ENCODE results near the gene NGEF. TPM values are rescaled to one million over a fixed set of nuclear protein-coding genes. Genes with fewer than 3 reads are reported as not detected.

Gene NGEF
- total RNA-seq, 1 experiment from 2014 or later, result 1.9 TPM

- TF ChIP-seq, protein P1, sequence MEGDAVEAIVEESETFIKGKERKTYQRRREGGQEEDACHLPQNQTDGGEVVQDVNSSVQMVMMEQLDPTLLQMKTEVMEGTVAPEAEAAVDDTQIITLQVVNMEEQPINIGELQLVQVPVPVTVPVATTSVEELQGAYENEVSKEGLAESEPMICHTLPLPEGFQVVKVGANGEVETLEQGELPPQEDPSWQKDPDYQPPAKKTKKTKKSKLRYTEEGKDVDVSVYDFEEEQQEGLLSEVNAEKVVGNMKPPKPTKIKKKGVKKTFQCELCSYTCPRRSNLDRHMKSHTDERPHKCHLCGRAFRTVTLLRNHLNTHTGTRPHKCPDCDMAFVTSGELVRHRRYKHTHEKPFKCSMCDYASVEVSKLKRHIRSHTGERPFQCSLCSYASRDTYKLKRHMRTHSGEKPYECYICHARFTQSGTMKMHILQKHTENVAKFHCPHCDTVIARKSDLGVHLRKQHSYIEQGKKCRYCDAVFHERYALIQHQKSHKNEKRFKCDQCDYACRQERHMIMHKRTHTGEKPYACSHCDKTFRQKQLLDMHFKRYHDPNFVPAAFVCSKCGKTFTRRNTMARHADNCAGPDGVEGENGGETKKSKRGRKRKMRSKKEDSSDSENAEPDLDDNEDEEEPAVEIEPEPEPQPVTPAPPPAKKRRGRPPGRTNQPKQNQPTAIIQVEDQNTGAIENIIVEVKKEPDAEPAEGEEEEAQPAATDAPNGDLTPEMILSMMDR (conservative IDR thresholded peaks at IDR 0.05), result no peak
- H3K14ac ChIP-seq (ENCODE audit: insufficient read depth, low read length), result no peak overlapping the region
- H3K4me2 ChIP-seq (ENCODE audit: insufficient read depth, insufficient read length, low read length), result no peak overlapping the region
- H3K4me3 Mint-ChIP-seq, result no peak overlapping the region
- H3K27me3 ChIP-seq (ENCODE audit: insufficient read depth, low read length), result no peaks in the 10 kb centered on the region
- H3K23ac ChIP-seq (ENCODE audit: insufficient read length, low read depth, low read length), result no peak overlapping the region
- no peaks in the 10 kb centered on the region; a peak in 1 of 7 replicates for H3K36me3 Mint-ChIP-seq (ENCODE audit: insufficient read depth in 1 of 3, low read depth in 3 of 3)
- H3T11ph ChIP-seq (ENCODE audit: low read length), result no peak overlapping the region
- no peaks in the 10 kb centered on the region; the same call in 1 of the 2 replicates for H3K4me1 ChIP-seq (ENCODE audit: insufficient read depth, low read length)
- no peak overlapping the region for H3K9ac ChIP-seq (ENCODE audit: extremely low read depth, insufficient read length, low read length)
- no peak overlapping the region for H2BK20ac ChIP-seq (ENCODE audit: low read depth, low read length, poor library complexity, severe bottlenecking)
- no peak overlapping the region for H3K27ac ChIP-seq (ENCODE audit: insufficient read length, low read depth, low read length)
- peaks cover 50% of the 10 kb centered on the region for H3K27me3 Mint-ChIP-seq (ENCODE audit: low read depth)
- no peak overlapping the region for H4K91ac ChIP-seq (ENCODE audit: insufficient read length, low read depth, low read length)
- no peaks in the 10 kb centered on the region for H3K79me1 ChIP-seq (ENCODE audit: insufficient read depth, low read depth, low read length, poor library complexity, severe bottlenecking)
- H4K5ac ChIP-seq (ENCODE audit: insufficient read length, low read depth, low read length), result no peak overlapping the region
- no peaks in the 10 kb centered on the region for H3K79me2 ChIP-seq (ENCODE audit: insufficient read depth, low read length)
- no peak overlapping the region for H3K4ac ChIP-seq (ENCODE audit: low read depth, low read length)
- H3K18ac ChIP-seq (ENCODE audit: insufficient read length, low read depth, low read length), result no peak overlapping the region
- H3K9me3 Mint-ChIP-seq, result peaks cover 0 to 2% of the 10 kb centered on the region in 2 experiments; a peak in 2 of 5 replicates
- H2AK5ac ChIP-seq (ENCODE audit: insufficient read length, low read length), result no peak overlapping the region
- no peak overlapping the region for H2BK12ac ChIP-seq (ENCODE audit: insufficient read length, low read depth, low read length)
- DNase-seq, result no peak
- no peaks in the 10 kb centered on the region for H4K20me1 ChIP-seq (ENCODE audit: control insufficient read depth, insufficient read depth, insufficient read length)
- H3K9me3 ChIP-seq (ENCODE audit: control insufficient read depth, low read depth, low read length), result no peaks in the 10 kb centered on the region
- no peak overlapping the region for H3K27ac Mint-ChIP-seq
- H2AFZ ChIP-seq (ENCODE audit: low read length), result no peak overlapping the region
- no peak overlapping the region for H2BK120ac ChIP-seq (ENCODE audit: low read depth, low read length, poor library complexity, severe bottlenecking)
- H3K4me1 Mint-ChIP-seq, result peaks cover 14 to 18% of the 10 kb centered on the region in 2 experiments
- H2BK15ac ChIP-seq (ENCODE audit: low read depth, low read length), result no peak overlapping the region
- H4K8ac ChIP-seq (replicated peaks; ENCODE audit: insufficient read length, low read depth, low read length), result no peak overlapping the region
- no peak overlapping the region for H3K56ac ChIP-seq (ENCODE audit: insufficient read length, low read depth, low read length)
- no CpG with 5 or more reads among the region's 20 CpGs for WGBS (ENCODE audit: extremely low coverage, insufficient read length, low lambda C conversion rate)
- no peaks in the 10 kb centered on the region for H3K23me2 ChIP-seq (ENCODE audit: insufficient read length, low read depth, low read length, poor library complexity, severe bottlenecking)
- no peak overlapping the region for H2BK5ac ChIP-seq (ENCODE audit: insufficient read length, low read length)
These were observed 120.2 kb downstream of the NGEF start for GRCh38 chr2:232892843-232893242.

Data from H9 (cell line).